Pancreas (tissue), 10 donors: ENCODE data around the gene AGK. TPM values are rescaled to one million over a fixed set of nuclear protein-coding genes. Genes with fewer than 3 reads are reported as not detected.
A peak's percentile ranks its signal among the peaks of the same experiment; 100 is the strongest.

Experiments used
- ATAC-seq, 4 donors: fragments of 200-7000 bp; cut with Tn5 transposase; one replicate each; pipeline versions ENCODE4 v1.8.0 to v1.9.1; 2020; ENCODE audit warnings: mild to moderate bottlenecking in 4 of 4, moderate library complexity in 4 of 4
- DNase-seq, 6 donors: peaks; one replicate each; pipeline ENCODE4 v3.0.0-alpha.2; 2020
- FAIRE-seq: peaks from 2 replicates; lab custom pipeline; 2012; peaks lifted over from hg19 to GRCh38; lab: Jason Lieb, UNC
- H3K27ac ChIP-seq, 4 donors: fragments of 200-600 bp; sonication (generic); 1 replicate in 3 of 4; 2 replicates in 1 of 4; pipeline versions ENCODE4 v1.5.0 to v1.8.0; 2020
- H3K27me3 ChIP-seq, 4 donors: fragments of 200-600 bp; one replicate each; pipeline ENCODE4 v1.8.0; 2021
- H3K36me3 ChIP-seq, 3 donors: fragments of 200-600 bp; sonication (generic) in 1 of 3; one replicate each; pipeline versions ENCODE4 v1.5.0 to v1.8.0; 2020 to 2021
- H3K4me1 ChIP-seq, 3 donors: fragments of 200-600 bp; one replicate each; pipeline ENCODE4 v1.8.0; 2021
- H3K4me3 ChIP-seq, 4 donors: fragments of 200-600 bp; sonication (generic) in 2 of 4; one replicate each; pipeline versions ENCODE4 v1.5.0 to v1.8.0; 2020 to 2021
- H3K9me3 ChIP-seq, 4 donors: fragments of 200-600 bp; one replicate each; pipeline ENCODE4 v1.8.0; 2021
- WGBS, 2 donors: extraction: QIAGEN DNeasy Blood & Tissue Kit; methylation state at CpG; one replicate each; pipeline ENCODE4 v1.1.7; 2013; 5-methylcytosine and 5-hydroxymethylcytosine counted together
- intact Hi-C, 3 donors: fragments of 100-400 bp; cut with DNase I; formaldehyde crosslinking; loops; one replicate each; pipeline versions ENCODE4 v1.11.1 to v1.14.2; 2022
- polyA plus RNA-seq, 2 donors: library from polyadenylated mRNA; stranded (reverse); fragments of 200-250 nt; gene quantifications; one replicate each; pipeline ENCODE4 v1.2.3, GENCODE V29; 2013
- total RNA-seq, 6 donors: library from RNA; stranded (reverse); fragmentation: NEBNext Ultra II Directional in 4 of 6; extraction: Animal tissue kit (Norgen Biotek cat#: 25700) in 4 of 6; gene quantifications; one replicate each; pipeline versions ENCODE4 v1.2.1 to v1.2.4, GENCODE V29; 2021 to 2023
- TF ChIP-seq, protein P1 (sequence below), 4 donors: fragments of 200-600 bp; sonication (generic) in 3 of 4; IDR thresholded peaks; one replicate each; pipeline versions ENCODE4 v1.5.0 to v1.8.0; 2021; ENCODE audit warnings: antibody characterized with exemption in 4 of 4
- donor health status: healthy with polysubstance abuse.
- donor health status: DM: no; HTN: no; CAD: no; lungs with moderate emphysema.
- donor health status: DM: no; HTN: no; CAD: no.
- donor health status: control.
- donor health status: control.
- donor health status: Bipolar disorder and iron deficiency.
- donor health status: DM: yes; HTN: yes; CAD: no.
- donor health status: DM: no; HTN: no; CAD: no.
- donor health status: DM: no; HTN: no; CAD: no.
- donor health status: DM: yes; HTN: yes; CAD: no.

The AGK gene
- total and polyA plus RNA-seq, 8 donors, result 5.6 to 13.6 (median 10.0) TPM

DNA sequence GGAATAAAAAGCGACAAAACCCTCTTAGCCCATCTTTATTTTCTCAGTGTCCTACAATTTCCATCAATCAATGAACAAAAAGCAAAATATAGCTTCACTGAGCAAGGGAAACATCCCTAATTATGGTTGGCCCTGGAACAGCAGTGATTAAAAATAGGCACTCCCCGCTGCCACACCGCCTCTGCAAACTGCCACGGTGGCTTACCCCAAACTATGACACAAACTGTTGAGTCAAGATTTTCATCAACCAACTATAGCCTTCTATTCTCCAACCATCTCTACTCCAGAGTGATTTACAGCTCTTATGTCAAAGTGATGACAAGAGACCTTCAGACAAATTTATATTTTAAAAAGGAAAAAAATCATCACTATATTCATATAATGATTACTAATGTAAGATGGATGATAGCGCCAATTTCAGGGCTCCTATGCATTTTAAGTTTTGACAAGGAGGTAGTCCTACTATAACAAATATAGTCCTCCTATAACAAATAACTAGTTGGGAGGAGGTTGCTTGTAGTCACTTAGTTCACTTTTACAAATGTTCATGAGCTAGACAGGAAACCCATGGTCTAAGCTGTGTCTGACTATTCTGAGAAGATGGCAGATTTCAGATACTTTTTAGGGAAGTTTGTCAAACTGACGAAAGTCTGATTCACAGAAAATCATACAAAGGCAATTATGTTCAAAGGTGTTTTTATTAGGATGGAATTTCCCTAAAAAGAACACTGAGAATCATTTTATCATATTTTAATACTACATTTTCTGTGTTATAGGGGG is 124.4 kb downstream of the AGK start:
- H3K4me3 ChIP-seq, result no peak overlapping the region
- intact Hi-C loops, result no loop called here
- no peaks in the 10 kb centered on the region for H3K27me3 ChIP-seq
- DNase-seq (no peak), FAIRE-seq (no peak), ATAC-seq (peak in 1 of 4 donors; percentile 55)
- H3K27ac ChIP-seq, result peak overlapping the region in 1 of 4 donors; percentile 36
- H3K36me3 ChIP-seq, result no peaks in the 10 kb centered on the region
- TF ChIP-seq, protein P1, sequence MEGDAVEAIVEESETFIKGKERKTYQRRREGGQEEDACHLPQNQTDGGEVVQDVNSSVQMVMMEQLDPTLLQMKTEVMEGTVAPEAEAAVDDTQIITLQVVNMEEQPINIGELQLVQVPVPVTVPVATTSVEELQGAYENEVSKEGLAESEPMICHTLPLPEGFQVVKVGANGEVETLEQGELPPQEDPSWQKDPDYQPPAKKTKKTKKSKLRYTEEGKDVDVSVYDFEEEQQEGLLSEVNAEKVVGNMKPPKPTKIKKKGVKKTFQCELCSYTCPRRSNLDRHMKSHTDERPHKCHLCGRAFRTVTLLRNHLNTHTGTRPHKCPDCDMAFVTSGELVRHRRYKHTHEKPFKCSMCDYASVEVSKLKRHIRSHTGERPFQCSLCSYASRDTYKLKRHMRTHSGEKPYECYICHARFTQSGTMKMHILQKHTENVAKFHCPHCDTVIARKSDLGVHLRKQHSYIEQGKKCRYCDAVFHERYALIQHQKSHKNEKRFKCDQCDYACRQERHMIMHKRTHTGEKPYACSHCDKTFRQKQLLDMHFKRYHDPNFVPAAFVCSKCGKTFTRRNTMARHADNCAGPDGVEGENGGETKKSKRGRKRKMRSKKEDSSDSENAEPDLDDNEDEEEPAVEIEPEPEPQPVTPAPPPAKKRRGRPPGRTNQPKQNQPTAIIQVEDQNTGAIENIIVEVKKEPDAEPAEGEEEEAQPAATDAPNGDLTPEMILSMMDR (IDR thresholded peaks at IDR 0.05), result no peak
- 91 to 94% methylated on average over 6 of the region's 6 CpGs for WGBS, 2 donors
- no peaks in the 10 kb centered on the region for H3K9me3 ChIP-seq
- no peaks in the 10 kb centered on the region for H3K4me1 ChIP-seq

GRCh38 chr7:141676618-141677017 is 125.4 kb downstream of the AGK start:
- TF ChIP-seq, protein P1 (IDR thresholded peaks at IDR 0.05), result no peak
- Histone ChIP-seq H3K9me3 (no peaks in the 10 kb centered on the region), H3K27ac (no peak overlapping the region), H3K27me3 (no peaks in the 10 kb centered on the region), H3K36me3 (no peaks in the 10 kb centered on the region), H3K4me1 (no peaks in the 10 kb centered on the region), H3K4me3 (no peak overlapping the region)
- FAIRE-seq (no peak), DNase-seq (no peak), ATAC-seq (no peak)
- intact Hi-C loops, result no loop called here
- WGBS, 2 donors, result 79 to 87% methylated on average over 3 of the region's 3 CpGs

- intact Hi-C loops, result no loop called here
- H3K9me3 ChIP-seq, result no peaks in the 10 kb centered on the region
- no peaks in the 10 kb centered on the region for H3K27me3 ChIP-seq
- no peak for DNase-seq
- H3K4me1 ChIP-seq, result no peaks in the 10 kb centered on the region
- peaks cover 0 to 11% (median 0%) of the 10 kb centered on the region in 3 donors for H3K36me3 ChIP-seq
- H3K27ac ChIP-seq, result no peak overlapping the region
- H3K4me3 ChIP-seq, result no peak overlapping the region
- TF ChIP-seq, protein P1 (IDR thresholded peaks at IDR 0.05), result no peak
- FAIRE-seq, result no peak
- ATAC-seq, result no peak
Measured at GRCh38 chr7:141679014-141679413, 127.8 kb downstream of the AGK start.

GRCh38 chr7:141685285-141686023 is 134.2 kb downstream of the AGK start:
- no peak for ATAC-seq
- DNase-seq, result no peak
- FAIRE-seq, result no peak
- TF ChIP-seq, protein P1 (IDR thresholded peaks at IDR 0.05), result no peak
- H3K27ac ChIP-seq, result no peak overlapping the region
- H3K36me3 ChIP-seq, result peaks cover 0 to 33% (median 0%) of the 10 kb centered on the region in 3 donors
- no peaks in the 10 kb centered on the region for H3K9me3 ChIP-seq
- H3K4me1 ChIP-seq, result no peaks in the 10 kb centered on the region
- 91 to 92% methylated on average over 27 of the region's 27 CpGs for WGBS, 2 donors
- no peak overlapping the region for H3K4me3 ChIP-seq
- intact Hi-C loops, result no loop called here
- H3K27me3 ChIP-seq, result no peaks in the 10 kb centered on the region
